Lung (tissue), 12 donors: ENCODE results near the gene RNFT2. TPM values are rescaled to one million over a fixed set of nuclear protein-coding genes. Genes with fewer than 3 reads are reported as not detected.
"Not testable (repeated sequence)": the region's sequence is repeated elsewhere in the genome, so short reads cannot be mapped to it uniquely, and the experiment has no call there.

ENCODE experiments used
- ATAC-seq: fragments of 200-7000 bp; cut with Tn5 transposase; one replicate; pipeline ENCODE4 v1.9.1; 2020; ENCODE audit warnings: moderate number of reproducible peaks; ENCODE audit not compliant: insufficient read depth, low FRiP score
- DNase-seq, 3 donors: peaks; one replicate each; pipeline ENCODE4 v3.0.0-alpha.2; 2013 to 2017
- H3K27ac ChIP-seq, 2 donors: one replicate each; pipeline ENCODE4 v1.5.1; 2013; ENCODE audit warnings: mild to moderate bottlenecking in 2 of 2, moderate library complexity in 2 of 2, control low read depth in 1 of 2, inconsistent platforms in 1 of 2, low read depth in 1 of 2, low read length in 1 of 2
- H3K27me3 ChIP-seq, 3 donors: one replicate each; pipeline ENCODE4 v1.5.1; 2013; ENCODE audit warnings: low read length in 2 of 3; ENCODE audit not compliant: control insufficient read depth in 3 of 3, insufficient read depth in 3 of 3
- H3K36me3 ChIP-seq, 4 donors: one replicate each; pipeline ENCODE4 v1.5.1; 2013; ENCODE audit warnings: low read length in 4 of 4, mild to moderate bottlenecking in 1 of 4, moderate library complexity in 1 of 4; ENCODE audit not compliant: control insufficient read depth in 4 of 4, insufficient read depth in 4 of 4
- H3K4me1 ChIP-seq, 5 donors: one replicate each; pipeline ENCODE4 v1.5.1; 2013; ENCODE audit warnings: low read length in 5 of 5, mild to moderate bottlenecking in 2 of 5, moderate library complexity in 1 of 5; ENCODE audit not compliant: control insufficient read depth in 5 of 5, insufficient read depth in 5 of 5
- H3K4me3 ChIP-seq: one replicate; pipeline ENCODE4 v1.5.1; 2013; ENCODE audit warnings: mild to moderate bottlenecking, control low read depth, moderate library complexity
- H3K9ac ChIP-seq, 2 donors: one replicate each; pipeline ENCODE4 v1.5.1; 2013; ENCODE audit warnings: low read length in 2 of 2, control low read depth in 1 of 2; ENCODE audit not compliant: insufficient read depth in 1 of 2
- H3K9me3 ChIP-seq, 4 donors: one replicate each; pipeline ENCODE4 v1.5.1; 2013; ENCODE audit warnings: low read length in 3 of 4, mild to moderate bottlenecking in 1 of 4, moderate library complexity in 1 of 4; ENCODE audit not compliant: control insufficient read depth in 4 of 4, insufficient read depth in 3 of 4
- WGBS, 2 donors: extraction: QIAGEN DNeasy Blood & Tissue Kit; methylation state at CpG; one replicate each; pipeline ENCODE4 v1.1.7; 2013; 5-methylcytosine and 5-hydroxymethylcytosine counted together
- polyA plus RNA-seq, 2 donors: library from polyadenylated mRNA; stranded (reverse); fragments of 200-250 nt; gene quantifications; one replicate each; pipeline ENCODE4 v1.2.1, GENCODE V29; 2013
- total RNA-seq, 2 donors: library from RNA; depleted of rRNA in 1 of 2; stranded (reverse); fragments of >200 nt in 1 of 2; gene quantifications; one replicate each; pipeline ENCODE4 v1.2.1, GENCODE V29; 2014 to 2021
- TF ChIP-seq, protein P1 (sequence below): IDR thresholded peaks from 2 replicates; pipeline ENCODE4 v1.5.1; 2012; ENCODE audit warnings: mild to moderate bottlenecking; ENCODE audit errors: control extremely low read depth, extremely low read depth
- donor health status: control.
- donor health status: control.
- donor health status: Bipolar disorder and iron deficiency.
- donor health status: healthy.
- donor health status: DM: yes; HTN: yes; CAD: no.

The RNFT2 gene
- total and polyA plus RNA-seq, 4 donors = 0.37 to 4.9 (median 2.2) TPM

DNA sequence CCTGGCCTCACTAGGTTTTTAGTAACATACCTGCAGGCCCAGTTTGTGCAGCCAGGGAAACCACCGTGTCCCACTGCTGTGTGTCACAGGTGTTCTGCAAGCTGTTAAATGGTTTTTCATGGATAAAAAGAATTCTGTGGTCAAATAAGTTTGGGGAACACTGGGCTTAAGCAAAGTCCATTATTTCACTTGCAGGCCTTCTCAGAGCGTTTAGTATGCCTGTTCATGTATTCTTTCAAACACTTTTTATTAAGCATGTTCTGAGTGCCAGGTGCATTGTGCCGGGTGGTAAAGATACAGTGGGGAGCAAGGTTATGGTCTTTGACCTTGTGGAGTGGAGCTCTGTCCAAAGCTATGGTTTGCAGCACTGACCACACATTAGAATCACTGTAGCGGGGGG, 7.4 kb downstream of the RNFT2 start:
- Histone ChIP-seq H3K27ac (no peak overlapping the region), H3K36me3 (no peaks in the 10 kb centered on the region), H3K9ac (no peak overlapping the region), H3K27me3 (no peaks in the 10 kb centered on the region), H3K4me3 (no peak overlapping the region), H3K9me3 (no peaks in the 10 kb centered on the region), H3K4me1 (no peaks in the 10 kb centered on the region)
- 95 to 96% methylated on average over 4 of the region's 4 CpGs for WGBS, 2 donors
- TF ChIP-seq, protein P1, sequence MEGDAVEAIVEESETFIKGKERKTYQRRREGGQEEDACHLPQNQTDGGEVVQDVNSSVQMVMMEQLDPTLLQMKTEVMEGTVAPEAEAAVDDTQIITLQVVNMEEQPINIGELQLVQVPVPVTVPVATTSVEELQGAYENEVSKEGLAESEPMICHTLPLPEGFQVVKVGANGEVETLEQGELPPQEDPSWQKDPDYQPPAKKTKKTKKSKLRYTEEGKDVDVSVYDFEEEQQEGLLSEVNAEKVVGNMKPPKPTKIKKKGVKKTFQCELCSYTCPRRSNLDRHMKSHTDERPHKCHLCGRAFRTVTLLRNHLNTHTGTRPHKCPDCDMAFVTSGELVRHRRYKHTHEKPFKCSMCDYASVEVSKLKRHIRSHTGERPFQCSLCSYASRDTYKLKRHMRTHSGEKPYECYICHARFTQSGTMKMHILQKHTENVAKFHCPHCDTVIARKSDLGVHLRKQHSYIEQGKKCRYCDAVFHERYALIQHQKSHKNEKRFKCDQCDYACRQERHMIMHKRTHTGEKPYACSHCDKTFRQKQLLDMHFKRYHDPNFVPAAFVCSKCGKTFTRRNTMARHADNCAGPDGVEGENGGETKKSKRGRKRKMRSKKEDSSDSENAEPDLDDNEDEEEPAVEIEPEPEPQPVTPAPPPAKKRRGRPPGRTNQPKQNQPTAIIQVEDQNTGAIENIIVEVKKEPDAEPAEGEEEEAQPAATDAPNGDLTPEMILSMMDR = no peak
- DNase-seq (no peak), ATAC-seq (no peak)

DNA sequence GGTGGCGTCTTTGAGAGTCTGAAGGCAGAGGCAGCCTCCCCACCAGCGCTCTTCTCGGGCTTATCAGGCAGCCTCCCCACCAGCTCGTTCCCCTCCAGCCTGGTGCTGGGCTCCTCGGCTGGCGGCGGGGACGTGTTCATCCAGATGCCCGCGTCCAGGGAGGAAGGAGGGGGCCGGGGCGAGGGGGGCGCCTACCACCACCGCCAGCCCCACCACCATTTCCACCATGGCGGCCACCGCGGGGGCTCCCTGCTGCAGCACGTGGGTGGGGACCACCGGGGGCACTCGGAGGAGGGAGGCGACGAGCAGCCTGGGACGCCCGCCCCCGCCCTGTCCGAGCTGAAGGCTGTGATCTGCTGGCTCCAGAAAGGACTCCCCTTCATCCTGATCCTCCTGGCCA, 11.8 kb downstream of the RNFT2 start:
- DNase-seq (no peak), ATAC-seq (no peak)
- no peaks in the 10 kb centered on the region for H3K36me3 ChIP-seq
- no peak overlapping the region for H3K4me3 ChIP-seq
- H3K27ac ChIP-seq = no peak overlapping the region
- TF ChIP-seq, protein P1 = no peak
- no peaks in the 10 kb centered on the region for H3K9me3 ChIP-seq
- H3K27me3 ChIP-seq = no peaks in the 10 kb centered on the region
- no peak overlapping the region for H3K9ac ChIP-seq
- H3K4me1 ChIP-seq = no peaks in the 10 kb centered on the region
- 94 to 96% methylated on average over 25 to 26 of the region's 26 CpGs for WGBS, 2 donors

DNA sequence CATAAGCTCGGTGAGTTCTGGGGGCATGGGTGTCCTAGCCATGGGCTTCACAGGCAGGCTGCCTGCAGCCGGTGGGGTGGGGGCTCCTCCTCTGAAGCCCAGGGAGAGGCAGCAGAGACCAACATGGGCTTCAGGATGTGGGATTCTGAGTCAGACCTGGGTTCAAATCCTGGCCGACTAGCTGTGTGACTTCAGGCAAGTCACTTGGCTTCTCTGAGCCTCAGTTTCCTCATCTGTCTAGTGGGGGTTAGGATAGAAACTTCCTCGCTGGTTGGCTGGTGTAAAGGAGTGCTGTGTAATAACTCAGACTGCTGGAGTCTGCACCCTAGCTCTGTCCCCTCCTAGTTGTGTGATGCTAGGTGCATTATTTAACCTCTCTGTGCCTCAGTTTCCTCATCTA, 12.2 kb downstream of the RNFT2 start:
- H3K9me3 ChIP-seq = no peaks in the 10 kb centered on the region
- DNase-seq (no peak), ATAC-seq (no peak)
- 96 to 100% methylated on average over 4 of the region's 4 CpGs for WGBS, 2 donors
- no peaks in the 10 kb centered on the region for H3K27me3 ChIP-seq
- TF ChIP-seq, protein P1 = no peak
- no peaks in the 10 kb centered on the region for H3K4me1 ChIP-seq
- no peak overlapping the region for H3K4me3 ChIP-seq
- no peaks in the 10 kb centered on the region for H3K36me3 ChIP-seq
- no peak overlapping the region for H3K27ac ChIP-seq
- no peak overlapping the region for H3K9ac ChIP-seq

DNA sequence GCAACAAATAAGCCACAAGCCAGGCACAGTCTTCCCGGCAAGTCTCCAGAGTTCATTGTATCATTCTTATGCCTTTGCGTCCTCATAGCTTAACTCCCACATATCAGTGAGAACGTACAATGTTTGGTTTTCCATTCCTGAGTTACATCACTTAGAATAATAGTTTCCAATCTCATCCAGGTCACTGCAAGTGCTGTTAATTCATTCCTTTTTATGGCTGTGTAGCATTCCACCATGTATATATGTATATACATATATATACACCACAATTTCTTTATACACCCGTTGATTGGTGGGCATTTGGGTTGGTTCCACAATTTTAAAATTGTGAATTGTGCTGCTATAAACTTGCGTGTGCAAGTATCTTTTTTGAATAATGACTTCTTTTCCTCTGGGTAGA, 16.0 kb downstream of the RNFT2 start:
- H3K9ac ChIP-seq, H3K27ac ChIP-seq, DNase-seq, ATAC-seq, H3K4me1 ChIP-seq, H3K36me3 ChIP-seq, H3K27me3 ChIP-seq, H3K9me3 ChIP-seq, H3K4me3 ChIP-seq: not testable (repeated sequence)
- WGBS, 2 donors = 97% methylated on average over 5 of the region's 5 CpGs

DNA sequence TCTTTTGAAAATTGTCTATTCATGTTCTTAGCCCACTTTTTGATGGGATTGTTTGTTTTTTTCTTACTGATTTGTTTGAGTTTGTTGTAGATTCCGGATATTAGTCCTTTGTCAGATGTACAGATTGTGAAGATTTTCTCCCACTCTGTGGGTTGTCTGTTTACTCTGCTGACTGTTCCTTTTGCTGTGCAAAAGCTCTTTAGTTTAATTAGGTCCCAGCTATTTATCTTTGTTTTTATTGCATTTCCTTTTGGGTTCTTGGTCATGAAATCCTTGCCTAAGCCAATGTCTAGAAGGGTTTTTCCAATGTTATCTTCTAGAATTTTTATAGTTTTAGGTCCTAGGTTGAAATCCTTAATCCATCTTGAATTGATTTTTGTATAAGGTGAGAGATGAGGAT, 16.7 kb downstream of the RNFT2 start:
- not testable (repeated sequence) for ATAC-seq, H3K36me3 ChIP-seq, H3K27ac ChIP-seq, H3K4me3 ChIP-seq, DNase-seq, H3K27me3 ChIP-seq, H3K4me1 ChIP-seq, H3K9me3 ChIP-seq, H3K9ac ChIP-seq
- 97 to 100% methylated on average over 1 of the region's 1 CpG for WGBS, 2 donors
